ENCODE measurements around the gene NOS1AP. TPM values are rescaled to one million over a fixed set of nuclear protein-coding genes. Genes with fewer than 3 reads are reported as not detected.

Gene NOS1AP
- total and polyA plus RNA-seq, 9 donors: 0.50 to 4.4 (median 1.5) TPM

DNA sequence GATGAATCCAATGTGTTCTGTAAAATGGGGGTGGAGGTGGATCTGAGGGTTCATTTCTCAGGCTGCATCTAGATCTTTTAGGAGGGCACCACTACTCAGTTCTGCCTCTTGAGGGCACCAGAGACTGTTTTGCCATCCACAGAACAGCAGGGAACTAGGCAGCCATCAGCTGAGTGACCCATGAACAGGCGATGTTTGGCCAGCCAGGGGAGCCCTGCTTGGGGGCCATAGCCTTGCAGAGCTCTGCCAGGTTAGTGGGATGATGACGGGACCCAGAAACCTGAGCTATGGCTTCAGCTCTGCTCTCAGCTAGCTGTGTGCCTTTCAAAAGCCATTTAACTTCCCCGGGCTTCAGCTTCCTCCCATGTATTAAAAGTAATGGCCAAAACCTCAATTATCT lies 13.4 kb upstream of the NOS1AP start:
- no peaks in the 10 kb centered on the region for H3K27me3 ChIP-seq
- TF ChIP-seq EP300 (IDR thresholded peaks at IDR 0.05): no peak
- TF ChIP-seq, protein P1, sequence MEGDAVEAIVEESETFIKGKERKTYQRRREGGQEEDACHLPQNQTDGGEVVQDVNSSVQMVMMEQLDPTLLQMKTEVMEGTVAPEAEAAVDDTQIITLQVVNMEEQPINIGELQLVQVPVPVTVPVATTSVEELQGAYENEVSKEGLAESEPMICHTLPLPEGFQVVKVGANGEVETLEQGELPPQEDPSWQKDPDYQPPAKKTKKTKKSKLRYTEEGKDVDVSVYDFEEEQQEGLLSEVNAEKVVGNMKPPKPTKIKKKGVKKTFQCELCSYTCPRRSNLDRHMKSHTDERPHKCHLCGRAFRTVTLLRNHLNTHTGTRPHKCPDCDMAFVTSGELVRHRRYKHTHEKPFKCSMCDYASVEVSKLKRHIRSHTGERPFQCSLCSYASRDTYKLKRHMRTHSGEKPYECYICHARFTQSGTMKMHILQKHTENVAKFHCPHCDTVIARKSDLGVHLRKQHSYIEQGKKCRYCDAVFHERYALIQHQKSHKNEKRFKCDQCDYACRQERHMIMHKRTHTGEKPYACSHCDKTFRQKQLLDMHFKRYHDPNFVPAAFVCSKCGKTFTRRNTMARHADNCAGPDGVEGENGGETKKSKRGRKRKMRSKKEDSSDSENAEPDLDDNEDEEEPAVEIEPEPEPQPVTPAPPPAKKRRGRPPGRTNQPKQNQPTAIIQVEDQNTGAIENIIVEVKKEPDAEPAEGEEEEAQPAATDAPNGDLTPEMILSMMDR (IDR thresholded peaks at IDR 0.05): peak in 2 of 3 donors; percentile 28 to 36
- no peak overlapping the region for H3K4me3 ChIP-seq
- H3K4me1 ChIP-seq (ENCODE audit: insufficient read depth): no peaks in the 10 kb centered on the region
- no peak overlapping the region for H3K27ac ChIP-seq
- 31 to 43% (median 32%) methylated on average over 3 of the region's 3 CpGs for WGBS, 3 donors
- H3K36me3 ChIP-seq: no peaks in the 10 kb centered on the region
- intact Hi-C loops (cut with DNase I): loop anchor here in 2 of 4 donors (5.0 to 10.0 kb wide), 2 partner anchors 219 to 336 kb away; no protein-coding TSS in a partner anchor
- H3K9me3 ChIP-seq: no peaks in the 10 kb centered on the region
- peak; percentile 14 to 66 (median 37) for DNase-seq

DNA sequence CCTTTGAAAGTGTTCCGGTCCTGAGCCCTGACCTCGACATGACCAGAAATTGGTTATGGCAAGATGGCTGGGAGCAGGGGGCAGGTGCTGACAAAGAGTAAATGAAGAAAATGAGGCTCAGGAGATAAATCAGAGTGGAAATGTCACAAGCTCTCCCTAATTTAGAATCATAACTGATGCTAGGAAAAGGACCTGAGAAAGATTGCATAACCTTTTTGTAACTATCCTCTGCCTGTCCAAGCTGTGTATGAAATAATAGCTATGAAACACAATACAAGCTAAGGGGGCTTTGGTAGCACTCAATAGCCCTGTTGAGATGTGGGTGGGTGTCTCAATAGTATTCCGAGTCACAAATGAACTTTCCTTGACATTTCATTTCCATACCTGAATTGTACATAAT lies 12.9 kb upstream of the NOS1AP start:
- intact Hi-C loops (cut with DNase I): loop anchor here in 2 of 4 donors (5.0 to 10.0 kb wide), 2 partner anchors 218 to 336 kb away; no protein-coding TSS in a partner anchor
- TF ChIP-seq, protein P1 (IDR thresholded peaks at IDR 0.05): no peak
- TF ChIP-seq POLR2A (IDR thresholded peaks at IDR 0.05): no peak
- no peak for TF ChIP-seq EP300 (IDR thresholded peaks at IDR 0.05)
- no peak for DNase-seq
- no peak overlapping the region for H3K27ac ChIP-seq
- no peaks in the 10 kb centered on the region for H3K27me3 ChIP-seq
- no peaks in the 10 kb centered on the region for H3K4me1 ChIP-seq (ENCODE audit: insufficient read depth)
- no peaks in the 10 kb centered on the region for H3K9me3 ChIP-seq
- H3K36me3 ChIP-seq: no peaks in the 10 kb centered on the region
- 86 to 92% (median 86%) methylated on average over 3 of the region's 3 CpGs for WGBS, 3 donors
- no peak overlapping the region for H3K4me3 ChIP-seq

DNA sequence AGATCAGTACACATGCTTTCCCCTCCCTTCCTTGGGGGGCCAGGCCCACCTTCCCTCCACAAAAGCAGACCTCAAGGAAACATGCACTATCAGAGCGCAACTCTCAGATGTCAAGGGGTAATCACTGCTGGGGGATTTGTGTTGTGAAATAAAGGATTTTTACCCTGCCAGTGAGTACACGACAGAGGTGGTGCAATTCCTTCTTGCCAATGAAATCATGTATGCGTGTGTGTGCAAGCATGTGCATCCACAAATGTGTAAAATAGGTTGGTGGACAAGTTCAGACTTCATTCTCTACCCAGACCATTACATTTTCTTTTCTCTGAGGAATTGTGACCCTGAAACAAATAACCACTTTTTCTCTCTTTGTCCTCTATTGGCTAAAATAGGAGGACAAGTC lies 9.8 kb upstream of the NOS1AP start:
- DNase-seq: no peak
- no peaks in the 10 kb centered on the region for H3K9me3 ChIP-seq
- no peaks in the 10 kb centered on the region for H3K27me3 ChIP-seq
- no peaks in the 10 kb centered on the region for H3K4me1 ChIP-seq (ENCODE audit: insufficient read depth)
- no peak for TF ChIP-seq POLR2A (IDR thresholded peaks at IDR 0.05)
- TF ChIP-seq, protein P1 (IDR thresholded peaks at IDR 0.05): no peak
- TF ChIP-seq EP300 (IDR thresholded peaks at IDR 0.05): no peak
- H3K4me3 ChIP-seq: no peak overlapping the region
- WGBS, 3 donors: 63 to 85% (median 84%) methylated on average over 3 of the region's 3 CpGs
- intact Hi-C loops (cut with DNase I): loop anchor here in 2 of 4 donors (5.0 to 10.0 kb wide), 2 partner anchors 215 to 333 kb away; no protein-coding TSS in a partner anchor
- no peaks in the 10 kb centered on the region for H3K36me3 ChIP-seq
- no peak overlapping the region for H3K27ac ChIP-seq

DNA sequence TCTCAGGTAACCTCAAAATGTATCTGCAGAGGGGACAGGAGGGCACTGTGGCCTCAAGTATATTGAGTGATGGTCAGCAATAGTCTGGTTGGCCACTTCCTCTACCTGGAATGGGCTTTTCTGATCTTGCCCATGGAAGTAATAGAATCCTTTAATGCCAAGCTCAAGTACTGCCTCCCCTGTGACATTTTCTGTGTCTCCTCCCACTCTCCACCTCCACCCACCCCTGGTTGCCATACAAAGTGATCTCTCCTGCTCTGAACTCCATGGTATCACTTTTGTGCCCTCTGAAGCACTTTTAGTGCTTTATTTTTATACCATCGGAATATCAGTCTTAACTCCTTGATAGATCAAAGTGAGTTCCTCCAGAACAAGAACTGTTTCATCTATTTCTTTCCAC lies 9.2 kb upstream of the NOS1AP start:
- intact Hi-C loops (cut with DNase I): no loop called here
- Histone ChIP-seq H3K27me3 (no peaks in the 10 kb centered on the region), H3K27ac (no peak overlapping the region), H3K4me1 (ENCODE audit: insufficient read depth) (no peaks in the 10 kb centered on the region), H3K9me3 (no peaks in the 10 kb centered on the region), H3K36me3 (no peaks in the 10 kb centered on the region), H3K4me3 (no peak overlapping the region)
- WGBS, 3 donors: 88 to 90% (median 90%) methylated on average over 1 of the region's 1 CpG
- no peak for TF ChIP-seq POLR2A (IDR thresholded peaks at IDR 0.05)
- TF ChIP-seq, protein P1 (IDR thresholded peaks at IDR 0.05): no peak
- TF ChIP-seq EP300 (IDR thresholded peaks at IDR 0.05): no peak
- no peak for DNase-seq

All from ovary (tissue), 9 donors.